GM18502 (cell line): ENCODE measurements around the gene NES.

Experiments used
- ATAC-seq: cut with Tn5 transposase; IDR thresholded peaks from one replicate; pipeline ENCODE4 v1.9.1; 2021; ENCODE audit warnings: mild to moderate bottlenecking; ENCODE audit not compliant: unreplicated experiment, poor library complexity

The NES gene

GRCh38 chr1:156704166-156704711 is 27.0 kb upstream of the NES start:
- ATAC-seq, result no peak

GRCh38 chr1:156703741-156704140 is 26.5 kb upstream of the NES start:
- ATAC-seq, result no peak

- ATAC-seq, result no peak
Measured at GRCh38 chr1:156703336-156703735, 26.1 kb upstream of the NES start.

DNA sequence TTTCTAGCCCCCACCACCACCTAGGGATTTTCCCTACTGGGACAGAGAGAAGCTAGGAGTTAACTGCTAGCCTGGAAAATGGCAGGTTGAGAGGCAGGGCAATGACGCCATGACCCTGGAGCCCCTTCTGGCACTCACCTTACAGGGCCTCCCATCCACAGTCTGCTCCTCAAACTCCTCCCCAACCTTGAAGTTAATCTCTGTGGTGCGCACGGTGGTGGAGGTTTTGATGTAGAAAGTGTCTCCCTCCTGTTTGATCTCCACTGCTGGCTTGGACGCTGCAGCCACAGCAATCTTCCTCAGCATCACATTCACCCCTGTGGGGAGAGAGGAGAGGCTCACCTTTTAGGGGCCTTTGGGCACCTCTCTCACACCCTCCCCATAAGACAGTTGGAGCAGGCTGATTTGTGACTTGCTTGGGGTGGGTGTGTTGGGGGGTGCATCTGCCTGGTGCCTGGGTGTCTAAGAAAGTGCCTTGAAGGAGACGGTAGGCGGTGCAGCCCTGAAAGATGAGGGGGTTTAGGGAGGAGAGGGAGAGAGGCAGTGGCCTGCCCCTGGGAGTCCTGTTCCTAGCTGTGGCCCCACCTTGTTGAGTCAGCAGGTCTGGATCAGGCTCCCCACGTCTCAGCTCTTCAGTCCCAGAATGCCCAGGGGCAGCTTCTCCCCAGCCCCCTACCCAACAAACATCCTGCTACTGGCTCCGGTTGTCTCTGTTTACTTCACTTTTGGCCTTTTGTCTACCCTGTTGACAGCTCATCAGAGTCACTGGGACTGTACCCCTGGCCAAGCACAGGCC is 23.7 kb upstream of the NES start:
- no peak for ATAC-seq

GRCh38 chr1:156698995-156699394 is 21.8 kb upstream of the NES start:
- ATAC-seq, result no peak

DNA sequence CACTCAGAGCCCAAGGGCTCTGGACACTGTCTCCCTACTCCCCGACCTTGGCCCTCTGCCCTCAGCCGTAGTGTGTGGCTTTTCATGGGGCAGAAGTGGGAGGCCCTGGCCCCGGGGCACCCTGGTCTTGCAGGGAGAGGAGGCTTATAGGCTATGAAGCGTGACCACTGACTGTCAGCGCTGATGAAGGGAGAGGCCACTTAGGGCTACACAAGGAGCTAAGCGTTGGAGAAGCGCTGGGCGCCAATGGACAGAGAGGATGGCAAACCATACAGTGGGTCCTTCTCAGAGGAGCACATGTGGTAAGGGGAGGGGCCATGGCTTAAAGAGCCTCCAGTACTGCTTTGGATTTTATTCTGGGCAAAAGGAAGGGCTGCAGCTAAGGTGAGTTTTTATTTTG is 20.3 kb upstream of the NES start:
- no peak for ATAC-seq

DNA sequence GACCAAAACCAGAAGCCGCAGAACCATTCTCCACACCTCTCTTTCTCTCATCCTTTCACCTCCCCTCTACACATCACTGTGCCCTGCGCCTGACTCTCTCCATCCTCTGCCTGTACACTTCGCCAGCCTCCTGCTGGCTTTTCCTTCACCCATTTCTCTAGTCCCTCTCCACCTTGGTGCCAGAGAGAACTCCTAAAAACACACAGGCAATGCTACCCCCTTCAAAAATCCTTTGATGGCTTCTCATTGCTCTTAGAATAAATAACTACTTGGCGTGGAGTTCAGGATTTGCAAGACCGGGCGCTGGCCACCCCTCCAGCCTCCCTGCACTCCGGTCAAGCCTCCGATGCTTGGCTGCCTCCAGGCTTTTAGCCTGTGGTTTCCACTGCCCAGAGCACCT is 19.5 kb upstream of the NES start:
- ATAC-seq, result no peak

DNA sequence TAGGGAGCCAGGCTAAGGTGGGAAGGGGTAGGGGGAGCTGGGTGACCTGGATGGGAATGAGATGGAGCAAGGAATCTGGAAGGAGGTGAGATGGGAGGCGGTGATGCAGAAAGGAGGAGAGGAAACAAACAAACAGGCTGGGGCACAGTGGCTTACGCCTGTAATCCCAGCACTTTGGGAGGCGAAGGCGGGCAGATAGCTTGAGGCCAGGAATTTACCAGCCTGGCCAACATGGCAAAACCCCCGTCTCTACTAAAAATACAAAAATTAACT is 17.4 kb upstream of the NES start:
- ATAC-seq, result no peak

DNA sequence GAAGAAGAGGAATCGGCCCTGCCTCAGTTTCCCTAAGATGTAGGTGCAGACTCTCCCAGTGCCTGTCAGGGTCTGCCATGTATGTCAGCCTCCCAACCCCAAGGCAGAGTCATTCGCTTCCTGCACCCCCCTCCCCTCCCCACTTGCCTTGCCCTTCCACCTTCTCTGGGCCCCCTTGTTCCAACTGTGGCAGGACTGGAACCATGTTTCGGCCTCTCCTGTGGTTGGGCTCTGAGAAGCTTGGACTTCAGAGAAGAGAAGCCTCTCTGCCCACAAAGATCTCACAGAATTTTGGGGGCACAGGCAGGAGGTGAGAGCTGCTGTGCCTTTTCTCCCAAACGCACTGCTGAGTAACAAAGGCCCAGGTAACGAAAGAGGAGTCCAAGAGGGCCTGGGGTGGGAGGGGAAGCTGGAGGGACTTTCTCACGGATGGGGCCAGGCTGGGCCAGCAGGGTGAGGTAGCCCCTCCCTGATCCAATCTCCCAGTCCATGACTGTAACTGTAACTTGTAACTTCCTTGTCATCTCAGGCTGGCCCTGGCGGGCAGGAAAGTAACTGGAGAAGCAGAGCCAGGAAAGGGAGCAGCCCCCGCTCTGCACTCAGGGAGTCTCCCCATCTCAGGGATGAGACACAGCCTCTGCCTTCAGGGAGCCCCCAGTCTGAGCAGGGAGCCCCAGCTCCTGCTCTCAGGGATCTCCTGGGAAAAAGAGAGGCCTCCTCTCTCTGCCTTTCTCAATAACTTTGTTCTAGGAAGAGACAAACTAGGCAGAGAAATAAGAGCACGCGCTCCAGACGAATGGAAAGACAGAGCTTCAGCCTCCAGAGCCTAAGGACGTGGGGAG is 16.9 kb upstream of the NES start:
- ATAC-seq, result no peak

DNA sequence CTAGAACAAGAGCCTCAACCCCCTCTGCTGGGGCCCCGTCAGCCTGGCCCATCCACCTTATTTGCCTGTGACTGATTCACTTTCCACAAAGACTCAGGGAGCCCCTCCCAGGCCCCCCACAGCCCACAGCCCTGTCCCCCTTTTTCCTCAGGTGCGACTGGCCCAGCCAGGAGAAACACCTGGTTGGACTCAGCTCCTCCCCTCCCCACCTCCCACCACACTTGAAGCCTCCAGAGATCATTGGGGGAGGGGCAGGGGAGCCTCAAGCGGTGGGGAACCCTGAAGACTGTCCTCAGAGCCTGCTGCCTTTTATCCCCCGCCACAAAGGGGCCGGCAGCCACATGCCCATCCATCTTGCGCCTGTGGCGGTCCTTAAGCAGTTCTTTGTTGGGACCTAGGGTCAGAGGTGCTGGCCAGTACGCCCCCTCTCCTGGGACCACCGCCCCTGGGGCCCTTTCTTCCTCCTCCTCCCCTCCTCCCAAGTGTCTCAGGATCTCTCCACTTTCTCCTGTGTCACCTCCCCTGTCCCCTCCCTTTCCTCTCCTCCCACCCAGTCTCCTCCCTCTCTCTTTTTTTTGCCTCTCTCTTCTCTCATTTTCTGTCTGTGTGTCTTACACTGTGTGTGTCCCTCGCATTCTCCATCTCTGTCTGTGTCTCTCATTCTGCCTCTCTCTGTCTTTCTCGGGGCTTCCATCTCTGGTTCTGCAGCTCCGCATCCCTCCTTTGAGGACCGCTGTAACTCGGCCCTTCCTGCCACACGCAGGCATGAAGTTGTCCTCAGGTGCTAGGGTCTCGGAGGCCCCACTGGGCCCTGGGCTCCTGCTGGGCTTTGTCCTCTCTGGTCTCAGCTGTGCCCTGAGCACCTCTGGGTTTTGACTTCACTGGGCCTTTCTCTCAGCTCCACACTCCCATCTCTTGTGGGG is 16.0 kb upstream of the NES start:
- ATAC-seq, result no peak

DNA sequence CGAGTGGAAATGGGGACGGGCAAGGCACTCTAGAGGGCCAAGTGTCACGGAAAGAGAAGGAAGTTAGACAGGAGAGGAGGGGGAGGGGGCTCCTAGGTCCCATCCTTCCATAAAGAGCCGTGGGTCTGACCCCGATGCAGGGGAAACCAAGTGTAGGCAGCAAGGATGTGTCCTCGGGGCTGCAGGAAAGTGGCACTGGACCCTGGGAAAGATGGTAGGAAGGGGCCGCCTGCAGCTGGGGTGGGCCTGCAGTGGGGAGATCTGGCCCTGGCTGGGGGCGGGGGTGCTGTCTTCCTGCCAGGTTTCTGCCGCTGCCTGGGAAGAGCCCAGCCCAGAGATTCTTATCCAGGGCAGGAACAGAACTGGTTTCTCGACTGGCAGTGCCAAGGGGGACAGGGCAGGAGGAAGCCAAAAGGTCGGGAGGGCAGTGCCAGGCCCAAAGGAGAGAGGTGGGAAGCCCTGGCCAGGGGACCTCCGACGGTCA is 15.3 kb upstream of the NES start:
- ATAC-seq, result no peak

DNA sequence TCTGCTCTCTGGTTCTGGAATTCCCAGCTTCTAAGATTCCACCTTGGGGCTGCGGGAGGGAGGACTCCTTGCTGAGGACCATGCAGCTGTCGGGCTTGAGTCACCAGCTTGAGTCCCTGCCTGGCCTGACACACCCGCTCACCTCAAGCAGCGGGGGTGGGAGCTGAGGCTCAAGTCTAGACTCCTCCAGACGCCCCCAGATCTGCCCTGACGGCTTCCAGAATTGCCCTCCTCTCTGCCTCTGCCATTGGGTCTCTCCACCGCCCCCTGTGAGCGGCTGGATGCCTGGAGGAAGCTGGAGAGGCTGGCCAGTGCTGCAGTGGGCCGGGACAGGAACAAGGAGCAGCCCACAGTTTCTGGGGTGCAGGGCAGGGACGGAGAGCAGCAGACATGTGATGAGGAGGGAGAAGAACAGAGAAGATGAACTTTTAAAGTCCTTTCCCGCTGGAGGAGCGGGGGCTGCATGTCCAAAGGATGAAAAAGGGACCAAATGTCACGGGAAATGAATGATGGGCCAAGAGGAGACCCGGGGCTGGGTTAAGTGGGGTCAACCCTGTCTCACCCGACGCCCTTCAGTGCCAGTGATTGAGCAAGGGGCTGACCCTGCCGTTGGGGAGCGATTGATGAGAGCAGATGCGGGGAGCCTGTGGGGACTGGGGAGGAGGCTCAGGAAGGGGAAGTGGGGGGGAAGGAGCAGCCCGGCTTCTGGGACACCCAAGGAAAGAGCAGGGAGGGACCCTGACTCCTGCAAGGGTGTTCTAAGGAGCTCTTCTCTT is 14.6 kb upstream of the NES start:
- ATAC-seq, result no peak

DNA sequence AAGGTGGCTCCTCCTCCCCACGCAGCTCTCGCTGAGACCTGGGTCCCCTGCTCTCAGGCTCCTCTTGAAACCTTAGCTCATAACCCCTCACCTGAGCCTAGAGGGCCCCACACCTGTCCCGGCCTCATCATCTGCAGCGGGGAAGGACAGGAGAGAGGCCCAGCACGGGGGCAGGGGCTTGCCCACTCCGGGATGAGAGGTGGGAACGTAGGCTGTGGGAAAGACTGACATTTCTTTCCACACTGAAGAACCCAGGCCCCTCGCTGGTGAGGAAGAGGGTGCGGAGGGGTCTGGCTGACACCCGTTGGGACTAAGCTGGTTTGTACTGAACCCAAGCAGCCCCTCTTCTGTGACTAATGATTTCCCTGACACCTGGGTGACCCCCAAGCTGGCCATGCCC is 14.0 kb upstream of the NES start:
- ATAC-seq, result no peak

DNA sequence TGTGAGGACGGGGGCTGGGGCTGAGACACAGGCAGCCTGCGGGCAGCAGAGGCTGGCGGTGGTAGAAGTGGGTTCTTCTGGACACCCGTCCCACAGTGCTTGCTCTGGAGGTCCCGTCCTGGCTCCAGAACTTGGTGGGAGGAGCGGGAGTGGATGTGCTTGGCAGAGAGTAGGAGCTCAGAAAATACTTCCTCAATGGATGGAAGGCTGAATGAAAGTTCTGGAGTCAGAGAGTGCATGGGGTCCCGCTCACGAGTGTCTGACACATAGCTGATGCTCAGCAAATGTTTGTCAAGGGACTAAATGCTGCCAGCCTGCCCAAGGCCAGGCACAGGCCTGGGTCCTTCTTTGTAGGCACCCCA is 13.4 kb upstream of the NES start:
- ATAC-seq, result no peak

DNA sequence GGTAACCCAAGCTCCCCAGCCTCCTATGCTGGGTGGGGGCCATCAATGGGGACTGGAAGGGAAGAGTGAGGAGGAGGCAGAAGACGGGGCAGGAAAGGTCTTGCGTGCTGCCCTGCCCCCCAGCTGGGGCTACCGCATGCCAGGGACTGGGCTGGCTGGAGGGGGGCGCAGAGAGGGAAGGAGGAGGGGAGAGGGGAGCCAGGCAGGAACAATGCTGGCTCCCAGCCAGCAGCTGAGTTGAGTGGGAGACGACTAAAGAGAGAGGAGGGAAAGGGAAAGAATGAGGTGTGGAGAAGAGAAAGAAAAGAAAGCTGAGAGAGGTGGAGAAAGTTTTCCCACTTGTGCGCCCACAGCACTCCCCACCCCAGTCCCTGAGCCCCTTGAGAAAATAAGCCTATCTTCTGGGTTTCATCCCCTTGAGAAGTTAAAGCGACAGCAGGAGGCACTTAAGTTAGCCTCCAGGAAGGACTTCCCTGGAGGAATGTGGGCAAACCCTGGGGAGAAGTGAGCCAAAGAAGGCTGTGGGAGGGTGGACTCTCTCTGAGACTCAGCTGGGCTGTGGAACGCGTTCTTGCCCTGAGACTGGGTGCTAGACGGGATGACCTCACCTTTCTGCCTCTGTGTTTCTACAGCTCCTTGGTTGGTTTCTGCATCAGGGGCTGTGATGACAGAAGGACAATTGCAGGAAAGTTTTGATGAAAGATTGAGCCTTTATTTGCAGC is 12.9 kb upstream of the NES start:
- ATAC-seq, result no peak

DNA sequence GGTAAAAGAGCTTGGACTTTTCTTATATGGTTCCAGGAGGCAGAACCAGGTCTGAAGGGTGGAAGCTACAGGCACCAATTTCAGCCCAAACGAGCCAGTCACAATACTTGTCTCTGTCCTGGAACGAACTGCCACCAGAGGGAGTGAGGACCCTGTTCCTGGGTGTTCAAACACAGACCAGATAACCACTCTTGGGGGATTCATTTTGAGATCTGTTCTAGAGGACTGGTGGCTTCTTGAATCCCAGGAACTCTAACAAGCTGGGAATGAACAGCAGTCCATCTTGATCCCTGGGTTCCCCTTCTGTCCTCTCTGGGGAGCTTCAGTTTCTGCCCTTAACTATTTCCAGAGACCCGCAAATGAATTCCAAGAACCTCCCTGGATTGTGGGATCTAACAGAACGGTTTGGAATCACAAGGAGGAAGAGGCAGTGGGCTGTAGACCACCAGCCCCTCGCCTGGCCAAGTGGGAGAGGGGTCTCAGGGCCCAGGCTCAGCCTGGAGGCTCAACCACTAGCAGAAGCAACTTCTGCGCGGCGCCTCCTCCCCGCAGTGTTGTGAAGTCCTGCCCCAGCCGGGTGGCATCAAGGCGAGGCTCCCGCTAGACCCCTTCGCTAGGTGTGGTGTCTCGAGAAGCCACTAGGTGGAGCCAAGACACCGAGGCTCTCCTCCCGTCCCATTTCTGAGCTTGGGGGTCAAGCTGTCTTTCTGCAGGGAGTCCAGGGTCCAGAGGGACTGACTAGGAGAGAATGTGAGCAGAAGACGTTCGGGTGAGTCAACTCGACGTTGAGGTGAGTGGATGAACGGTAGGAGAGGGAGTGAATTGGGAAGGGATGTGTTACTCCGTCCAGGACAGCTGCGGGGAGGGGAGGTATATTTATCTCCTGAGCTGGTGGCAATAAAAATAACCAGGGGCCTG is 12.1 kb upstream of the NES start:
- no peak for ATAC-seq

DNA sequence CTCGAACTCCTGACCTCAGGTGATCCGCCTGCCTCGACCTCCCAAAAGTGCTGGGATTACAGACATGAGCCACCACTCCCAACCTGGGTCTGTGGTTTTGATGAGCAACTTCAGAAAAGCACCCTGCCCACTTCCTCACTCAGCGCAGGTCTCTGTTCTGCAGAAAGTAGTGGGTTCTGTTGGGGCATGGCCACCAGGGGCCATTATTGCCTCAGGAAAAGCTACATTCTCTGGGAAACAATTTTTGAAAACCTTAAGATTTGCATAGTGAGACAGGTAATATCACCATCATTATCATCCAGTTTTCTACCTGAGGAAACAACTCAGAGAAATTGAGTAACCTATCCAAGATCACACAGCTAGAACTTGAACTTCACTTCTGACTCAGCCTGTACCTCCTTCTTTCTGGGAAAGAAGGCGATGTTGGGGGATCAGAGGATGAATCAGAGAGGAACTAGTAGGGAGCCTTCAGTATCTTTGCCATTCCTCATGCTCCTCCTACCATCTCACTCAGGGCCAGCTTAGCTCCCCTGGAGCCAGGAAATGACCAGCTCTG is 7.1 kb upstream of the NES start:
- no peak for ATAC-seq
